Calu3 (cell line): ENCODE results near the gene ITGA2B. TPM values are rescaled to one million over a fixed set of nuclear protein-coding genes. Genes with fewer than 3 reads are reported as not detected.

Experiments used
- BruUV-seq: library from RNA; stranded (reverse); fragments of 400-500 nt; replicated peaks from 2 replicates; lab custom pipeline; 2021; lab: Mats Ljungman, UMichigan
- CTCF ChIA-PET: fragments of 300-600 bp; sonication (Branson Sonifier 250); formaldehyde crosslinking; loops from one replicate; lab custom pipeline; 2022; ENCODE audit warnings: antibody characterized with exemption; lab: Charles Lee
- DNase-seq: peaks from one replicate; pipeline ENCODE4 v3.0.0; 2022
- H3K27ac Mint-ChIP-seq: one replicate; pipeline ENCODE4 v1.8.0; 2022; ENCODE audit warnings: mixed read lengths; ENCODE audit not compliant: unreplicated experiment
- H3K27me3 Mint-ChIP-seq: one replicate; pipeline ENCODE4 v1.8.0; 2022; ENCODE audit warnings: mixed read lengths; ENCODE audit not compliant: unreplicated experiment
- H3K36me3 Mint-ChIP-seq: one replicate; pipeline ENCODE4 v1.8.0; 2022; ENCODE audit warnings: mild to moderate bottlenecking, moderate library complexity, mixed read lengths; ENCODE audit not compliant: insufficient read depth, unreplicated experiment
- H3K4me1 Mint-ChIP-seq: one replicate; pipeline ENCODE4 v1.8.0; 2022; ENCODE audit warnings: mild to moderate bottlenecking, low read depth, mixed read lengths; ENCODE audit not compliant: unreplicated experiment
- H3K4me3 Mint-ChIP-seq: one replicate; pipeline ENCODE4 v1.8.0; 2022; ENCODE audit warnings: mild to moderate bottlenecking, low read depth, moderate library complexity, mixed read lengths; ENCODE audit not compliant: unreplicated experiment
- H3K9me3 Mint-ChIP-seq: one replicate; pipeline ENCODE4 v1.8.0; 2022; ENCODE audit warnings: low read depth, mixed read lengths; ENCODE audit not compliant: unreplicated experiment
- CTCF ChIP-seq: fragments of 200-600 bp; IDR thresholded peaks from one replicate; pipeline ENCODE4 v1.8.0; 2022; ENCODE audit warnings: antibody characterized with exemption; ENCODE audit not compliant: unreplicated experiment
- intact Hi-C: fragments of 100-400 bp; cut with micrococcal nuclease; formaldehyde crosslinking; loops from one replicate; pipeline ENCODE4 v1.10.0; 2022; ENCODE audit not compliant: unreplicated experiment
- total RNA-seq: library from RNA; stranded (reverse); gene quantifications from 2 replicates; pipeline ENCODE4 v1.2.3, GENCODE V29; 2022

ITGA2B gene
- total RNA-seq, 1 experiment from 2014 or later: 1.6 TPM

GRCh38 chr17:44363613-44364159 lies 25.8 kb downstream of the ITGA2B start, which contains the start of gene FAM171A2:
TSS of gene FAM171A2 (minus strand) at chr17:44363853. CDS start at chr17:44363714, 139 bp downstream.
- CTCF ChIA-PET: interaction anchor here (0.6 to 1.3 kb wide), 9 partner anchors 10 to 177 kb away, joined by 3 to 11 read pairs (median 4); partner anchors contain the start of genes GPATCH8, GRN, RUNDC3A and TMUB2
- TF ChIP-seq CTCF: peak; percentile 96
- Mint-ChIP-seq H3K27me3 (peaks cover 87% of the 10 kb centered on the region), H3K4me1 (peaks cover 10% of the 10 kb centered on the region), H3K9me3 (no peaks in the 10 kb centered on the region), H3K36me3 (no peaks in the 10 kb centered on the region), H3K4me3 (peak within 1 kb of the TSS; percentile 63), H3K27ac (no peak within 1 kb of the TSS)
- intact Hi-C loops: no loop called here
- BruUV-seq: no TSS peak
- peak; percentile 87 for DNase-seq

- no peaks in the 10 kb centered on the region for H3K9me3 Mint-ChIP-seq
- CTCF ChIA-PET: interaction anchor here (0.6 to 1.3 kb wide), 11 partner anchors 9 to 268 kb away, joined by 3 to 11 read pairs (median 4); partner anchors contain the start of genes GPATCH8, GRN, RUNDC3A and TMUB2
- peaks cover 10% of the 10 kb centered on the region for H3K4me1 Mint-ChIP-seq
- no TSS peak for BruUV-seq
- TF ChIP-seq CTCF: no peak
- H3K27ac Mint-ChIP-seq: no peak overlapping the region
- peaks cover 88% of the 10 kb centered on the region for H3K27me3 Mint-ChIP-seq
- peak overlapping the region; percentile 63 for H3K4me3 Mint-ChIP-seq
- intact Hi-C loops: no loop called here
- no peak for DNase-seq
- H3K36me3 Mint-ChIP-seq: no peaks in the 10 kb centered on the region
Observed at GRCh38 chr17:44362949-44363612, 26.4 kb downstream of the ITGA2B start.

GRCh38 chr17:44362459-44362948 lies 26.9 kb downstream of the ITGA2B start:
- intact Hi-C loops: no loop called here
- Mint-ChIP-seq H3K27me3 (peaks cover 88% of the 10 kb centered on the region), H3K36me3 (no peaks in the 10 kb centered on the region), H3K4me3 (peak overlapping the region; percentile 63), H3K4me1 (peaks cover 10% of the 10 kb centered on the region), H3K27ac (no peak overlapping the region), H3K9me3 (no peaks in the 10 kb centered on the region)
- CTCF ChIA-PET: interaction anchor here (1.1 kb wide), 1 partner anchor 24 kb away, joined by 3 read pairs; no protein-coding TSS in a partner anchor
- DNase-seq: no peak
- BruUV-seq: no TSS peak
- TF ChIP-seq CTCF: no peak

- no TSS peak for BruUV-seq
- Mint-ChIP-seq H3K4me3 (no peak overlapping the region), H3K4me1 (peaks cover 10% of the 10 kb centered on the region), H3K27me3 (peaks cover 83% of the 10 kb centered on the region), H3K9me3 (no peaks in the 10 kb centered on the region), H3K36me3 (no peaks in the 10 kb centered on the region), H3K27ac (no peak overlapping the region)
- TF ChIP-seq CTCF: no peak
- CTCF ChIA-PET: no interaction called here
- intact Hi-C loops: no loop called here
- DNase-seq: no peak
Observed at GRCh38 chr17:44361292-44362260, 27.9 kb downstream of the ITGA2B start.
